Brain microvascular endothelial cell (primary cell): ENCODE results near the gene KRTAP1-3.

Experiments used
- DNase-seq: peaks from one replicate; pipeline ENCODE4 v3.0.0-alpha.2; 2020
- H3K27ac ChIP-seq: fragments of 250-450 bp; sonication (Bioruptor Pico); 2 replicates; pipeline ENCODE4 v1.5.1; 2020; ENCODE audit warnings: mild to moderate bottlenecking, moderate library complexity
- H3K27me3 ChIP-seq: fragments of 250-450 bp; sonication (Bioruptor Pico); replicated peaks from 2 replicates; pipeline ENCODE4 v1.5.1; 2020; ENCODE audit warnings: mild to moderate bottlenecking
- H3K36me3 ChIP-seq: fragments of 250-450 bp; sonication (Bioruptor Pico); replicated peaks from 2 replicates; pipeline ENCODE4 v1.5.1; 2020; ENCODE audit warnings: mild to moderate bottlenecking
- H3K4me3 ChIP-seq: 2 replicates; pipeline ENCODE4 v1.5.1; 2011; ENCODE audit warnings: low read depth, mild to moderate bottlenecking, control low read depth, low read length, moderate library complexity
- in situ Hi-C: cut with HindIII; loops from 2 replicates; pipeline ENCODE4 v1.10.0; 2017; ENCODE audit warnings: low sequenced_read_pairs, low pct_ligation_motif_present
- TF ChIP-seq, protein P1 (sequence below): IDR thresholded peaks from 2 replicates; pipeline ENCODE4 v1.5.1; 2011; ENCODE audit warnings: low read depth, mild to moderate bottlenecking, moderate library complexity, low read length, control low read depth, inconsistent platforms; ENCODE audit errors: missing control alignments

The KRTAP1-3 gene

DNA sequence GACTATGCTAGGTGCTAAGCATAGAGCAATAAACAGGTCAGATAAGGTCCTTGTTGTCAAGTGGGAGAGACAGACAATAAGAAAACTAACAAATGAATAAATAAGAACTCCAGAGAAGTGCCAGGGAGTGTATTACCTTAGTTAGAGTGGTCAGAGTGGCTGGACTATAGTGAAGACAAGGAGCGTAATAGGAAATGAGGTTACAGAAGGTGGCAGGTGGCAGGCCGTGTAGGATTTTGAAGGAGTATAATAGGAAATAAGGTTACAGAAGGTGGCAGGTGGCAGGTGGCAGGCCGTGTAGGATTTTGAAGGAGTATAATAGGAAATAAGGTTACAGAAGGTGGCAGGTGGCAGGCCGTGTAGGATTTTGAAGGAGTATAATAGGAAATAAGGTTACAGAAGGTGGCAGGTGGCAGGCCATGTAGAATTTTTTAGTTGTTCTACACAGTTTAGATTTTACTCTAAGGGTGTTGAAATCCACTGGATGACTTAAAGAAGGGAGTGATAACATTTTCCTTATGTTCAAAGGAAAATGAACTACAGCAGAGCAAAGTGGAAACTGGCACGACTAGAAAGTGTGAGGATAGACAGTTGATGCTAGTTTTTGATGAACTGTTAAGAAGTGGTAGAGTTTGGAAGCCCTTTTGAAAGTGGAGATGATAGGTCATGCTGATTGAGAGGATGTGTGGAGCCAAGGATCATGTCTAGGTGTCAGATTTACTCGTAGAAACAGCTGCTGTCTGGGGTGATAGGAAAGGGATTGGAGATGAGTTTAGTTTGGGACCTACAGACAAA, 22.2 kb downstream of the KRTAP1-3 start:
- H3K36me3 ChIP-seq, result no peaks in the 10 kb centered on the region
- DNase-seq, result no peak
- in situ Hi-C loops, result no loop called here
- H3K27me3 ChIP-seq, result no peaks in the 10 kb centered on the region
- no peak overlapping the region for H3K27ac ChIP-seq
- no peak overlapping the region for H3K4me3 ChIP-seq
- TF ChIP-seq, protein P1, sequence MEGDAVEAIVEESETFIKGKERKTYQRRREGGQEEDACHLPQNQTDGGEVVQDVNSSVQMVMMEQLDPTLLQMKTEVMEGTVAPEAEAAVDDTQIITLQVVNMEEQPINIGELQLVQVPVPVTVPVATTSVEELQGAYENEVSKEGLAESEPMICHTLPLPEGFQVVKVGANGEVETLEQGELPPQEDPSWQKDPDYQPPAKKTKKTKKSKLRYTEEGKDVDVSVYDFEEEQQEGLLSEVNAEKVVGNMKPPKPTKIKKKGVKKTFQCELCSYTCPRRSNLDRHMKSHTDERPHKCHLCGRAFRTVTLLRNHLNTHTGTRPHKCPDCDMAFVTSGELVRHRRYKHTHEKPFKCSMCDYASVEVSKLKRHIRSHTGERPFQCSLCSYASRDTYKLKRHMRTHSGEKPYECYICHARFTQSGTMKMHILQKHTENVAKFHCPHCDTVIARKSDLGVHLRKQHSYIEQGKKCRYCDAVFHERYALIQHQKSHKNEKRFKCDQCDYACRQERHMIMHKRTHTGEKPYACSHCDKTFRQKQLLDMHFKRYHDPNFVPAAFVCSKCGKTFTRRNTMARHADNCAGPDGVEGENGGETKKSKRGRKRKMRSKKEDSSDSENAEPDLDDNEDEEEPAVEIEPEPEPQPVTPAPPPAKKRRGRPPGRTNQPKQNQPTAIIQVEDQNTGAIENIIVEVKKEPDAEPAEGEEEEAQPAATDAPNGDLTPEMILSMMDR, result no peak

DNA sequence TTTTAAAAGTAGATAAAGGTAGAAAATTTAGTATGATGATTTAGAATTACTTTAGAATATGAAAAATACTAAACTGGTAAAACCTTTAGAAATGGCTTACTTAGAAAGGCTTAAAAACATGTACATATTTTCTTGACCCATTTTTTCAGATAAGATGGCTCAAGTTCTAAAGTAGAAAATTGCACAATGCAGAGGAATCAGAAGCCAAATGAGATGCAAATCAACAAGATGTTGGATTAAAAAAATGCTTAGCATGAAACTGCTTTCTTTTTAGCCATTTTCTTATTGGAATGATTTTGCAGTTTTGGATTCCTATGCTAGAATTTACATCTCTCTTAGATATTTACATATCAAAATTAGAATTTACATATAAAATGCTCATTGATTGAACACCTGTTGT, 24.2 kb downstream of the KRTAP1-3 start:
- Histone ChIP-seq H3K4me3 (no peak overlapping the region), H3K36me3 (no peaks in the 10 kb centered on the region), H3K27me3 (no peaks in the 10 kb centered on the region), H3K27ac (no peak overlapping the region)
- in situ Hi-C loops, result no loop called here
- TF ChIP-seq, protein P1, result no peak
- DNase-seq, result no peak

DNA sequence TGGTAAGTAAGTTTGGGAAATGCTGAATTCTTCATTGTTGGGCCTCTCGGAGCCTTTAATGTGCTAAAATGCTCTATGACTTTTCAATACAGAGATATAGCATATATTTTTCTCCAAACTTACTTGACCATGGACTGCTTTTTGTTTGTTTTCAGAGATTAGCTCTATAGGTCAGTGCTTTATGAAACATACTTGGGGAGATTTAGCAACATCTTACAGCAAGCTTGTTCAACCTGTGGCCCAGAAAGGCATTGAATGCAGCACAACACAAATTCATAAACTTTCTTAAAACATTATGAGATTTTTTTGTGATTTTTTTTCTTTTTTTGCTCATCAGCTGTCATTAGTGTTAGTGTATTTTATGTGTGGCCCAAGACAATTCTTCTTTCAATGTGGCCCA, 24.7 kb downstream of the KRTAP1-3 start:
- TF ChIP-seq, protein P1, result no peak
- no peak overlapping the region for H3K4me3 ChIP-seq
- no peak overlapping the region for H3K27ac ChIP-seq
- H3K27me3 ChIP-seq, result no peaks in the 10 kb centered on the region
- in situ Hi-C loops, result no loop called here
- H3K36me3 ChIP-seq, result no peaks in the 10 kb centered on the region
- no peak for DNase-seq

DNA sequence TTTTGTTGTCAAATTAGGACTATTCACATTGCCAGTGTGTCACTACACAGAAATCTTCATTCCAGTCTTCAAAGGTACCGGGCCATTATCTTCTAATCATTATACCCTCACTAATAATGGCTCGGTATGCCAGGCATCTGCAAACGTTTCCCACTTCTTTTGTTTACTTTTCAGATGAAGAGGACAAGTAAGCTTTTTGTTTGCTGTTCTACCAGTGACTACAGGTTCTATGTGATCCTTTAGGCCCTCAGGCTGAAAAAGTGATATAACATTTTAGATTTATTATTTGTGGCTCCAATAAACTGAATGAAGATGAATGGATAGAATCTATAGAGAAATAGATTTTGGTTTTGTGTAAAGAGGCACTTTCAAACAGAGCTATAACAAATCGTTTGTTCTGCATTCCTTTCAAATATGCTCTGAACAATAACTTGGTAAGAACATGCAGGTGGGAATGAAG, 25.3 kb downstream of the KRTAP1-3 start:
- no peak overlapping the region for H3K27ac ChIP-seq
- TF ChIP-seq, protein P1, result no peak
- no peak for DNase-seq

DNA sequence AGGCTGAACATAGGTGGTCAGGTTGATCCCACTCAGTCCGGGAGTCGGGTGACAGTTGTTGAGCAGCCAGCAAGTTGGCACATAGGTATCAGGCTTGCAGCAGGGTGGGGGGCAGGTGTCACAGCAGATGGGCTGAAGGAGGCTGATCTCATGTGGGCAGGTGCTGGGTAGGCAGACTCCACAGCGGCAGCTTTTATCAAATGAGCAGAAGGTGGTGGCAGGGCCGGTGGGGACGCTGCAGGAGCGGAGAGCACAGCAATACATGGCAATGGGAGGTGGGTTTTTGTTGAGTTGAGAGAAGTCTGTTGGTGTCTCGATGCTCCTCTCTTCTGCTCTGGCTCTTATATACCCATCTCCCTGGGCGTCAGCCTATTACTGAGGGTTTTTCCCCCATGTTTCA, 25.9 kb downstream of the KRTAP1-3 start, which contains the start of gene KRTAP3-1:
KRTAP3-1 (minus strand) TSS at position 318 of the 400 bp plus-strand sequence; CDS start at position 264, 54 bp downstream.
- TF ChIP-seq, protein P1, result no peak
- in situ Hi-C loops, result no loop called here
- no peaks in the 10 kb centered on the region for H3K27me3 ChIP-seq
- DNase-seq, result no peak
- H3K4me3 ChIP-seq, result no peak within 1 kb of the TSS
- H3K36me3 ChIP-seq, result no peaks in the 10 kb centered on the region
- no peak within 1 kb of the TSS for H3K27ac ChIP-seq

More for the DNA sequence above, 25.3 kb downstream of the KRTAP1-3 start:
- Histone ChIP-seq H3K36me3 (no peaks in the 10 kb centered on the region), H3K27me3 (no peaks in the 10 kb centered on the region), H3K4me3 (no peak overlapping the region)
- in situ Hi-C loops, result no loop called here

DNA sequence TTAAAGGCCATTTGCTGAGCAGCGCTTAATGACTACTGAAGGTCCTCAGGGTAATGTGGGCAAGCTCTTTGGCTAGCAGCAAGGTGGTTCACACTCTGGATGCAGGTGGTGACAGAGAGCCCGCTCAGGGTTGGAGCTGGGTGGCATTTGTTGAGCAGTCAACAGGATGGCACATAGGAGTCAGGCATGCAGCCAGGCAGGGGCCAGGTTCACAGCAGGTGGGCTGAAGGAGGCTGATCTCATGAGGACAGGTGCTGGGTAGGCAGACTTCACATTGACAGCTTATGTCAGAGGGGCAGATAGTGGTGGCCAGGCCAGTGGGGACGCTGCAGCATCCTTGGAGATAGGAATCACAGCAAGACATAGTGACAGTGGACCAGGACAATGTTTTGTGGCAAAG, 30.3 kb downstream of the KRTAP1-3 start:
- Histone ChIP-seq H3K36me3 (no peaks in the 10 kb centered on the region), H3K27me3 (no peaks in the 10 kb centered on the region), H3K4me3 (no peak overlapping the region), H3K27ac (no peak overlapping the region)
- in situ Hi-C loops, result no loop called here
- TF ChIP-seq, protein P1, result no peak
- no peak for DNase-seq
